HG02759 (cell line): Measurements from ENCODE around the gene PLD1.
"Not testable (repeated sequence)": the region's sequence is repeated elsewhere in the genome, so short reads cannot be mapped to it uniquely, and the experiment has no call there.

ENCODE experiments used
- ATAC-seq: cut with Tn5 transposase; IDR thresholded peaks from one replicate; pipeline ENCODE4 v1.9.1; 2021; ENCODE audit warnings: mild to moderate bottlenecking, moderate library complexity; ENCODE audit not compliant: unreplicated experiment

Gene PLD1

GRCh38 chr3:171746320-171747222 lies 63.7 kb downstream of the PLD1 start:
- not testable (repeated sequence) for ATAC-seq

- no peak for ATAC-seq
Observed at GRCh38 chr3:171745577-171746319, 64.5 kb downstream of the PLD1 start.

- no peak for ATAC-seq
Observed at GRCh38 chr3:171744158-171744741, 66.0 kb downstream of the PLD1 start.

GRCh38 chr3:171743327-171744157 lies 66.7 kb downstream of the PLD1 start:
- no peak for ATAC-seq

- ATAC-seq = no peak
Observed at GRCh38 chr3:171741377-171741776, 68.9 kb downstream of the PLD1 start.

GRCh38 chr3:171736556-171736955 lies 73.7 kb downstream of the PLD1 start:
- ATAC-seq = no peak

- ATAC-seq = no peak
Observed at GRCh38 chr3:171733561-171733960, 76.7 kb downstream of the PLD1 start.

- no peak for ATAC-seq
Observed at GRCh38 chr3:171732756-171733155, 77.5 kb downstream of the PLD1 start.

GRCh38 chr3:171731691-171732090 lies 78.6 kb downstream of the PLD1 start:
- no peak for ATAC-seq

GRCh38 chr3:171729452-171730334 lies 80.6 kb downstream of the PLD1 start:
- ATAC-seq = no peak

GRCh38 chr3:171727288-171727687 lies 83.0 kb downstream of the PLD1 start:
- ATAC-seq = no peak

- ATAC-seq = no peak
Observed at GRCh38 chr3:171718493-171719185, 91.6 kb downstream of the PLD1 start.

GRCh38 chr3:171715155-171715554 lies 95.1 kb downstream of the PLD1 start:
- no peak for ATAC-seq

GRCh38 chr3:171712171-171712938 lies 97.9 kb downstream of the PLD1 start:
- no peak for ATAC-seq

GRCh38 chr3:171711461-171712170 lies 98.7 kb downstream of the PLD1 start:
- no peak for ATAC-seq

- ATAC-seq = no peak
Observed at GRCh38 chr3:171710359-171710758, 99.9 kb downstream of the PLD1 start.

- ATAC-seq = no peak
Observed at GRCh38 chr3:171704814-171705213, 105.5 kb downstream of the PLD1 start.

GRCh38 chr3:171704002-171704401 lies 106.3 kb downstream of the PLD1 start:
- no peak for ATAC-seq
